NCI-H526 (cell line): ENCODE data around the gene ZGLP1.

Experiments
- DNase-seq, 2 experiments: peaks; one replicate each; lab custom pipeline; 2025; lab: John Stamatoyannopoulos, UW

Gene ZGLP1

GRCh38 chr19:10327793-10328192 lies 18.2 kb upstream of the ZGLP1 start:
- no peak for DNase-seq

- no peak for DNase-seq
Measured at GRCh38 chr19:10325732-10326131, 16.1 kb upstream of the ZGLP1 start.

- DNase-seq: no peak
Measured at GRCh38 chr19:10321874-10322835, 12.5 kb upstream of the ZGLP1 start.

GRCh38 chr19:10321417-10321797 lies 11.8 kb upstream of the ZGLP1 start:
- DNase-seq: no peak

- no peak for DNase-seq
Measured at GRCh38 chr19:10320602-10321416, 11.2 kb upstream of the ZGLP1 start.

GRCh38 chr19:10318807-10319682 lies 9.4 kb upstream of the ZGLP1 start:
- no peak for DNase-seq

GRCh38 chr19:10317857-10318462 lies 8.3 kb upstream of the ZGLP1 start:
- no peak for DNase-seq

- DNase-seq: no peak
Measured at GRCh38 chr19:10317045-10317856, 7.6 kb upstream of the ZGLP1 start.

- DNase-seq: no peak
Measured at GRCh38 chr19:10316229-10317044, 6.8 kb upstream of the ZGLP1 start.

- peak; percentile 60 to 91 for DNase-seq
Measured at GRCh38 chr19:10315335-10316214, 6.0 kb upstream of the ZGLP1 start, which contains the start of gene FDX2. TSS of gene FDX2 (minus strand) at chr19:10316015. CDS start at chr19:10315996, 19 bp downstream.

GRCh38 chr19:10306327-10306726 lies 3.3 kb downstream of the ZGLP1 start:
- no peak for DNase-seq

GRCh38 chr19:10305139-10305806 lies 4.3 kb downstream of the ZGLP1 start:
- DNase-seq: no peak

- no peak for DNase-seq
Measured at GRCh38 chr19:10299545-10300458, 9.8 kb downstream of the ZGLP1 start.

GRCh38 chr19:10295847-10296591 lies 13.6 kb downstream of the ZGLP1 start:
- peak in 1 of 2 experiments; percentile 23 for DNase-seq

GRCh38 chr19:10295305-10295846 lies 14.2 kb downstream of the ZGLP1 start:
- no peak for DNase-seq

- peak in 1 of 2 experiments; percentile 48 for DNase-seq
Measured at GRCh38 chr19:10294368-10294697, 15.3 kb downstream of the ZGLP1 start.
